AML-193 (cell line): ENCODE results near the gene HAUS5.

Experiments used
- DNase-seq, 2 experiments: peaks; one replicate each; lab custom pipeline; 2025; lab: John Stamatoyannopoulos, UW

The HAUS5 gene

DNA sequence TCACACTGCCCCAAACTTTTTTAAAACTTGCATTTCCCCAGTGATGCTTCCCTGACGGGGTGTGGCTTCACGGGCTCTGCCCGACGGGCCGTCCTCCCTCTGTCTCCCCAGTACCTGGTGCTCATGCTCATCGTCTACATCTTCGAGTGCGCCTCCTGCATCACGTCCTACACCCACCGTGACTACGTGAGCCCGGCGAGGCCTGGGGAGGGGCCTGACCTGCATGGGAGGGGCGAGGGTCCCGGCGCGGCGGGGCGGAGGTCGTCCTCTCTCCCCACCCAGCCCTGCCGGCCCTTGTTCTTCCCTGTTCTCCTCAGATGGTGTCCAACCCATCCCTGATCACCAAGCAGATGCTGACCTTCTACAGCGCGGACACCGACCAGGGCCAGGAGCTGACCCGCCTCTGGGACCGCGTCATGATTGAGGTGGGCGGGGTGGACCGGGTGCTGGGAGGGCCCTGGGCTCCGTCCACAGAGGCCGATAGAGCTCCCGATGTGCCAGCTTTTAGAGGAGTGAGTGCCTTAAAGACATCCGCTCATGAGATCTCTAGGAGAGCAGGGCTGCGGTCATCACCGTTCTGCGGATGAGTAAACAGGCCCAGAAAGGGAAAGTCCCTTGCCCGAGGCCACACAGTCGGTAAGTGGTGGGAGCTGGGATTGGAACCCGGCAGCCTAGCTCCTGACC, 60.7 kb downstream of the HAUS5 start:
- DNase-seq = no peak
